ENCODE data around the gene MUC2. TPM values are rescaled to one million over a fixed set of nuclear protein-coding genes. Genes with fewer than 3 reads are reported as not detected.

MUC2 gene
- total and polyA plus RNA-seq, 9 of the 15 experiments (the other 6 are each of a cell fraction or from before 2014, with no cell fraction given) = under 0.01 to 0.18 TPM; not detected in 7

DNA sequence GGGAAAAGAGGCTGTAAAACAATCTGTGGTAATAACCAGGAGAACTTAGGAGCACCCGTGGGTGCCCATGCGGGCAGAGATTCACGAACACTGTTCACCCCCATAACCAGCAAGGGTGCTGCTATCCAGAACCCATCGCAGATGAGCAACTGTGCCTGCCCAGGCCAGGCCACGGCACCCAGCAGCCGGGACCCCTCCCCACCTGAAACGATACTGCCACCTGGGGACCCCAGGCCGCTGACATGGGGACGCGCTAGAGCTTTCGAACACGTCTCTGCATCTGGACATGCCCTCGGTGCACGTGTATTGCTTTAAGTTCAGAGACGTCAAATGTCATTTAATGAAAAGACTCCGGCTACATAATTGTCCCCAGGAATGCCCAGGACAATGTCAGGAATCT lies 14.3 kb upstream of the MUC2 start:
- H3K9ac ChIP-seq (ENCODE audit: insufficient read depth in 1 of 2, low read depth in 2 of 2, low read length in 2 of 2) = no peak overlapping the region
- H3K9me3 ChIP-seq (replicated peaks; ENCODE audit: control insufficient read depth, insufficient read depth, low read depth, low read length) = peaks cover 5% of the 10 kb centered on the region
- ChIA-PET POLR2A (interaction anchor here (0.7 to 1.0 kb wide), 2 partner anchors 8 to 12 kb away, joined by 3 to 4 read pairs; no protein-coding TSS in a partner anchor), CTCF (ENCODE audit: low intra/inter-chr PET ratio) (no interaction called here)
- in situ Hi-C loops (cut with MboI) (no loop called here), intact Hi-C loops (cut with micrococcal nuclease) (no loop called here)
- BruUV-seq (replicated peaks) = no TSS peak
- no peak for DNase-seq (ENCODE audit: extremely low read depth in 1 of 4, low spot score in 3 of 4)
- H3K4me2 ChIP-seq (ENCODE audit: insufficient read depth, low read length) = no peak overlapping the region
- 11% methylated on average over 16 of the region's 16 CpGs for WGBS (ENCODE audit: insufficient coverage, low coverage, missing lambda C conversion rate)
- no peak overlapping the region for H2AFZ ChIP-seq (ENCODE audit: low read depth, low read length)
- peaks cover 29 to 62% of the 10 kb centered on the region in 2 experiments for H3K27me3 ChIP-seq (ENCODE audit: control insufficient read depth in 2 of 2, insufficient read depth in 2 of 2, low read length in 2 of 2)
- H3K27ac ChIP-seq (ENCODE audit: extremely low read depth, low read depth, low read length) = no peak overlapping the region
- H3K4me1 ChIP-seq (replicated peaks in 1 of 2; ENCODE audit: control insufficient read depth in 2 of 2, insufficient read depth in 2 of 2, low read length in 2 of 2) = peaks cover 0 to 14% of the 10 kb centered on the region in 2 experiments; a peak in 2 of 5 replicates
- TF ChIP-seq, protein P1, sequence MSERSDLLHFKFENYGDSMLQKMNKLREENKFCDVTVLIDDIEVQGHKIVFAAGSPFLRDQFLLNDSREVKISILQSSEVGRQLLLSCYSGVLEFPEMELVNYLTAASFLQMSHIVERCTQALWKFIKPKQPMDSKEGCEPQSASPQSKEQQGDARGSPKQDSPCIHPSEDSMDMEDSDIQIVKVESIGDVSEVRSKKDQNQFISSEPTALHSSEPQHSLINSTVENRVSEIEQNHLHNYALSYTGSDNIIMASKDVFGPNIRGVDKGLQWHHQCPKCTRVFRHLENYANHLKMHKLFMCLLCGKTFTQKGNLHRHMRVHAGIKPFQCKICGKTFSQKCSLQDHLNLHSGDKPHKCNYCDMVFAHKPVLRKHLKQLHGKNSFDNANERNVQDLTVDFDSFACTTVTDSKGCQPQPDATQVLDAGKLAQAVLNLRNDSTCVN (CRISPR knock-in tag; IDR thresholded peaks at IDR 0.05) = no peak
- TF ChIP-seq ELF4 (CRISPR knock-in tag; IDR thresholded peaks at IDR 0.05) = no peak
- TF ChIP-seq, protein P2, sequence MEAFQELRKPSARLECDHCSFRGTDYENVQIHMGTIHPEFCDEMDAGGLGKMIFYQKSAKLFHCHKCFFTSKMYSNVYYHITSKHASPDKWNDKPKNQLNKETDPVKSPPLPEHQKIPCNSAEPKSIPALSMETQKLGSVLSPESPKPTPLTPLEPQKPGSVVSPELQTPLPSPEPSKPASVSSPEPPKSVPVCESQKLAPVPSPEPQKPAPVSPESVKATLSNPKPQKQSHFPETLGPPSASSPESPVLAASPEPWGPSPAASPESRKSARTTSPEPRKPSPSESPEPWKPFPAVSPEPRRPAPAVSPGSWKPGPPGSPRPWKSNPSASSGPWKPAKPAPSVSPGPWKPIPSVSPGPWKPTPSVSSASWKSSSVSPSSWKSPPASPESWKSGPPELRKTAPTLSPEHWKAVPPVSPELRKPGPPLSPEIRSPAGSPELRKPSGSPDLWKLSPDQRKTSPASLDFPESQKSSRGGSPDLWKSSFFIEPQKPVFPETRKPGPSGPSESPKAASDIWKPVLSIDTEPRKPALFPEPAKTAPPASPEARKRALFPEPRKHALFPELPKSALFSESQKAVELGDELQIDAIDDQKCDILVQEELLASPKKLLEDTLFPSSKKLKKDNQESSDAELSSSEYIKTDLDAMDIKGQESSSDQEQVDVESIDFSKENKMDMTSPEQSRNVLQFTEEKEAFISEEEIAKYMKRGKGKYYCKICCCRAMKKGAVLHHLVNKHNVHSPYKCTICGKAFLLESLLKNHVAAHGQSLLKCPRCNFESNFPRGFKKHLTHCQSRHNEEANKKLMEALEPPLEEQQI (IDR thresholded peaks at IDR 0.05) = no peak
- no peak for TF ChIP-seq BCOR (IDR thresholded peaks at IDR 0.05)
- TF ChIP-seq ZNF408 (CRISPR knock-in tag; IDR thresholded peaks at IDR 0.05; ENCODE audit: low read depth) = no peak
- TF ChIP-seq, protein P3, sequence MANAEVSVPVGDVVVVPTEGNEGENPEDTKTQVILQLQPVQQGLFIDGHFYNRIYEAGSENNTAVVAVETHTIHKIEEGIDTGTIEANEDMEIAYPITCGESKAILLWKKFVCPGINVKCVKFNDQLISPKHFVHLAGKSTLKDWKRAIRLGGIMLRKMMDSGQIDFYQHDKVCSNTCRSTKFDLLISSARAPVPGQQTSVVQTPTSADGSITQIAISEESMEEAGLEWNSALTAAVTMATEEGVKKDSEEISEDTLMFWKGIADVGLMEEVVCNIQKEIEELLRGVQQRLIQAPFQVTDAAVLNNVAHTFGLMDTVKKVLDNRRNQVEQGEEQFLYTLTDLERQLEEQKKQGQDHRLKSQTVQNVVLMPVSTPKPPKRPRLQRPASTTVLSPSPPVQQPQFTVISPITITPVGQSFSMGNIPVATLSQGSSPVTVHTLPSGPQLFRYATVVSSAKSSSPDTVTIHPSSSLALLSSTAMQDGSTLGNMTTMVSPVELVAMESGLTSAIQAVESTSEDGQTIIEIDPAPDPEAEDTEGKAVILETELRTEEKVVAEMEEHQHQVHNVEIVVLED (CRISPR knock-in tag; IDR thresholded peaks at IDR 0.05) = no peak
- TF ChIP-seq, protein P4, sequence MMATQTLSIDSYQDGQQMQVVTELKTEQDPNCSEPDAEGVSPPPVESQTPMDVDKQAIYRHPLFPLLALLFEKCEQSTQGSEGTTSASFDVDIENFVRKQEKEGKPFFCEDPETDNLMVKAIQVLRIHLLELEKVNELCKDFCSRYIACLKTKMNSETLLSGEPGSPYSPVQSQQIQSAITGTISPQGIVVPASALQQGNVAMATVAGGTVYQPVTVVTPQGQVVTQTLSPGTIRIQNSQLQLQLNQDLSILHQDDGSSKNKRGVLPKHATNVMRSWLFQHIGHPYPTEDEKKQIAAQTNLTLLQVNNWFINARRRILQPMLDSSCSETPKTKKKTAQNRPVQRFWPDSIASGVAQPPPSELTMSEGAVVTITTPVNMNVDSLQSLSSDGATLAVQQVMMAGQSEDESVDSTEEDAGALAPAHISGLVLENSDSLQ (IDR thresholded peaks at IDR 0.05) = no peak
- TF ChIP-seq, protein P5, sequence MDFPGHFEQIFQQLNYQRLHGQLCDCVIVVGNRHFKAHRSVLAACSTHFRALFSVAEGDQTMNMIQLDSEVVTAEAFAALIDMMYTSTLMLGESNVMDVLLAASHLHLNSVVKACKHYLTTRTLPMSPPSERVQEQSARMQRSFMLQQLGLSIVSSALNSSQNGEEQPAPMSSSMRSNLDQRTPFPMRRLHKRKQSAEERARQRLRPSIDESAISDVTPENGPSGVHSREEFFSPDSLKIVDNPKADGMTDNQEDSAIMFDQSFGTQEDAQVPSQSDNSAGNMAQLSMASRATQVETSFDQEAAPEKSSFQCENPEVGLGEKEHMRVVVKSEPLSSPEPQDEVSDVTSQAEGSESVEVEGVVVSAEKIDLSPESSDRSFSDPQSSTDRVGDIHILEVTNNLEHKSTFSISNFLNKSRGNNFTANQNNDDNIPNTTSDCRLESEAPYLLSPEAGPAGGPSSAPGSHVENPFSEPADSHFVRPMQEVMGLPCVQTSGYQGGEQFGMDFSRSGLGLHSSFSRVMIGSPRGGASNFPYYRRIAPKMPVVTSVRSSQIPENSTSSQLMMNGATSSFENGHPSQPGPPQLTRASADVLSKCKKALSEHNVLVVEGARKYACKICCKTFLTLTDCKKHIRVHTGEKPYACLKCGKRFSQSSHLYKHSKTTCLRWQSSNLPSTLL (IDR thresholded peaks at IDR 0.05) = no peak
- TF ChIP-seq SREBF2 (CRISPR knock-in tag; IDR thresholded peaks at IDR 0.05) = no peak
- TF ChIP-seq HDAC3 (IDR thresholded peaks at IDR 0.05; ENCODE audit: borderline replicate concordance, partially characterized antibody) = no peak
- TF ChIP-seq ZNF143 (CRISPR knock-in tag; IDR thresholded peaks at IDR 0.05) = no peak
- no peak for TF ChIP-seq ZNF583 (CRISPR knock-in tag; IDR thresholded peaks at IDR 0.05)
- no peak for TF ChIP-seq NFE2L1 (tag; IDR thresholded peaks at IDR 0.05; ENCODE audit: borderline replicate concordance, low read depth)
- no peaks in the 10 kb centered on the region for H4K20me1 ChIP-seq (replicated peaks; ENCODE audit: control insufficient read depth, insufficient read depth, low read length)
- FAIRE-seq = no peak
- H3K79me2 ChIP-seq (ENCODE audit: control insufficient read depth, insufficient read depth, low read length) = no peaks in the 10 kb centered on the region
- ATAC-seq = no peak
- no peaks in the 10 kb centered on the region for H3K9me1 ChIP-seq (ENCODE audit: control insufficient read depth, insufficient read depth, low read length)
- no peak overlapping the region for H3K4me3 ChIP-seq
- no peaks in the 10 kb centered on the region for H3K36me3 ChIP-seq (ENCODE audit: control insufficient read depth, insufficient read depth, low read length)
